HEK293 (cell line): Measurements from ENCODE around the gene SH3RF3.

Experiments used
- CTCF ChIA-PET: fragments of 350-600 bp; formaldehyde crosslinking; extraction: SDS; loops from one replicate; lab custom pipeline; 2021; ENCODE audit warnings: antibody characterized with exemption; lab: Yijun Ruan, JAX
- POLR2A ChIA-PET: fragments of 300-600 bp; formaldehyde crosslinking; extraction: SDS; loops from one replicate; lab custom pipeline; 2020; ENCODE audit warnings: antibody characterized with exemption, inconsistent platforms; lab: Yijun Ruan, JAX
- H3K27ac ChIP-seq: fragments of 200-500 bp; sonication (Bioruptor generic); 2 replicates; pipeline ENCODE4 v1.5.1; 2014; ENCODE audit warnings: low read depth, low read length, control low read depth, inconsistent platforms; ENCODE audit errors: extremely low read depth
- H3K36me3 ChIP-seq, 2 experiments: fragments of 200-500 bp in 1 of 2; sonication (Bioruptor generic) in 1 of 2; 1 replicate in 1 of 2; 2 replicates in 1 of 2; pipeline ENCODE4 v1.5.1; 2014 to 2017; ENCODE audit warnings: inconsistent platforms in 2 of 2, low read length in 2 of 2; ENCODE audit not compliant: control insufficient read depth in 2 of 2, insufficient read depth in 1 of 2
- H3K4me1 ChIP-seq: fragments of 200-500 bp; sonication (Bioruptor generic); 2 replicates; pipeline ENCODE4 v1.5.1; 2014; ENCODE audit warnings: mild to moderate bottlenecking, low read length, inconsistent platforms; ENCODE audit not compliant: control insufficient read depth, insufficient read depth
- H3K4me3 ChIP-seq: 2 replicates; pipeline ENCODE4 v1.5.1; 2011; ENCODE audit warnings: low read depth, mild to moderate bottlenecking, control low read depth, low read length, moderate library complexity
- H3K9me3 ChIP-seq: fragments of 200-500 bp; sonication (Bioruptor generic); 2 replicates; pipeline ENCODE4 v1.5.1; 2014; ENCODE audit warnings: low read depth, low read length, inconsistent platforms; ENCODE audit not compliant: control insufficient read depth, insufficient read depth
- GFI1B ChIP-seq: fragments of 450-650 bp; formaldehyde crosslinking; IDR thresholded peaks from 2 replicates; pipeline ENCODE4 v1.5.1; 2016; ENCODE audit warnings: missing biosample characterization, missing genetic modification characterization
- GLI2 ChIP-seq: fragments of 450-650 bp; formaldehyde crosslinking; IDR thresholded peaks from 2 replicates; pipeline ENCODE4; 2017; ENCODE audit warnings: missing biosample characterization, missing genetic modification characterization, low read depth, borderline replicate concordance
- GLIS1 ChIP-seq: fragments of 450-650 bp; formaldehyde crosslinking; IDR thresholded peaks from 2 replicates; pipeline ENCODE4 v1.5.1; 2016; ENCODE audit warnings: missing biosample characterization, missing genetic modification characterization
- KLF17 ChIP-seq: fragments of 450-650 bp; formaldehyde crosslinking; IDR thresholded peaks from 2 replicates; pipeline ENCODE4 v1.5.1; 2016; ENCODE audit warnings: missing biosample characterization, missing genetic modification characterization
- KLF7 ChIP-seq: fragments of 450-650 bp; formaldehyde crosslinking; IDR thresholded peaks from 2 replicates; pipeline ENCODE4 v1.5.1; 2016; ENCODE audit warnings: missing biosample characterization, missing genetic modification characterization, borderline replicate concordance
- MYNN ChIP-seq: fragments of 450-650 bp; formaldehyde crosslinking; IDR thresholded peaks from 2 replicates; pipeline ENCODE4 v1.5.1; 2016; ENCODE audit warnings: missing biosample characterization, missing genetic modification characterization, borderline replicate concordance
- SCRT2 ChIP-seq: fragments of 450-650 bp; formaldehyde crosslinking; IDR thresholded peaks from 2 replicates; pipeline ENCODE4 v1.5.1; 2016; ENCODE audit warnings: missing biosample characterization, missing genetic modification characterization
- WT1 ChIP-seq: fragments of 450-650 bp; formaldehyde crosslinking; IDR thresholded peaks from 2 replicates; pipeline ENCODE4 v1.5.1; 2016; ENCODE audit warnings: missing biosample characterization, missing genetic modification characterization
- ZBTB44 ChIP-seq: fragments of 450-650 bp; IDR thresholded peaks from 2 replicates; pipeline ENCODE4 v1.5.1; 2018; ENCODE audit warnings: missing biosample characterization, mild to moderate bottlenecking, missing genetic modification characterization
- ZBTB8A ChIP-seq: fragments of 450-650 bp; formaldehyde crosslinking; IDR thresholded peaks from 2 replicates; pipeline ENCODE4 v1.5.1; 2016; ENCODE audit warnings: missing biosample characterization, missing genetic modification characterization
- ZFHX2 ChIP-seq: fragments of 450-650 bp; formaldehyde crosslinking; conservative IDR thresholded peaks from 2 replicates; pipeline ENCODE4 v1.5.1; 2016; ENCODE audit warnings: missing biosample characterization, missing genetic modification characterization
- ZNF121 ChIP-seq: fragments of 450-650 bp; formaldehyde crosslinking; IDR thresholded peaks from 2 replicates; pipeline ENCODE4 v1.5.1; 2016; ENCODE audit warnings: missing biosample characterization, missing genetic modification characterization
- ZNF140 ChIP-seq: fragments of 450-650 bp; formaldehyde crosslinking; IDR thresholded peaks from 2 replicates; pipeline ENCODE4 v1.5.1; 2016; ENCODE audit warnings: missing biosample characterization, missing genetic modification characterization
- ZNF274 ChIP-seq, 2 experiments: fragments of 200-500 bp in 1 of 2; fragments of 450-650 bp in 1 of 2; sonication (Bioruptor generic) in 1 of 2; formaldehyde crosslinking in 1 of 2; IDR thresholded peaks; 2 replicates each; pipeline versions ENCODE4 v1.5.1 to v1.6.1; 2014 to 2016; ENCODE audit warnings: borderline replicate concordance in 1 of 2, inconsistent platforms in 1 of 2, low read length in 1 of 2, missing biosample characterization in 1 of 2, missing genetic modification characterization in 1 of 2
- ZNF416 ChIP-seq: fragments of 450-650 bp; formaldehyde crosslinking; IDR thresholded peaks from 2 replicates; pipeline ENCODE4 v1.5.1; 2016; ENCODE audit warnings: missing biosample characterization, missing genetic modification characterization
- ZNF433 ChIP-seq: fragments of 450-650 bp; formaldehyde crosslinking; IDR thresholded peaks from 2 replicates; pipeline ENCODE4 v1.5.1; 2016; ENCODE audit warnings: missing biosample characterization, missing genetic modification characterization, low read depth
- ZNF596 ChIP-seq: fragments of 450-650 bp; IDR thresholded peaks from 2 replicates; pipeline ENCODE4 v1.5.0; 2018; ENCODE audit warnings: missing biosample characterization, mild to moderate bottlenecking, missing genetic modification characterization, moderate library complexity
- ZNF629 ChIP-seq: fragments of 450-650 bp; formaldehyde crosslinking; IDR thresholded peaks from 2 replicates; pipeline ENCODE4 v1.5.1; 2017; ENCODE audit warnings: missing biosample characterization, missing genetic modification characterization
- ZNF639 ChIP-seq: fragments of 450-650 bp; formaldehyde crosslinking; IDR thresholded peaks from 2 replicates; pipeline ENCODE4 v1.5.1; 2016; ENCODE audit warnings: missing biosample characterization, missing genetic modification characterization
- ZNF843 ChIP-seq: fragments of 450-650 bp; formaldehyde crosslinking; IDR thresholded peaks from 2 replicates; pipeline ENCODE4 v1.5.1; 2016; ENCODE audit warnings: missing biosample characterization, missing genetic modification characterization
- ZSCAN5A ChIP-seq: fragments of 450-650 bp; formaldehyde crosslinking; IDR thresholded peaks from 2 replicates; pipeline ENCODE4 v1.5.1; 2016; ENCODE audit warnings: missing biosample characterization, missing genetic modification characterization
- TF ChIP-seq, protein P1 (sequence below): fragments of 450-650 bp; formaldehyde crosslinking; IDR thresholded peaks from 2 replicates; pipeline ENCODE4 v1.5.1; 2016; ENCODE audit warnings: missing biosample characterization, missing genetic modification characterization

SH3RF3 gene

DNA sequence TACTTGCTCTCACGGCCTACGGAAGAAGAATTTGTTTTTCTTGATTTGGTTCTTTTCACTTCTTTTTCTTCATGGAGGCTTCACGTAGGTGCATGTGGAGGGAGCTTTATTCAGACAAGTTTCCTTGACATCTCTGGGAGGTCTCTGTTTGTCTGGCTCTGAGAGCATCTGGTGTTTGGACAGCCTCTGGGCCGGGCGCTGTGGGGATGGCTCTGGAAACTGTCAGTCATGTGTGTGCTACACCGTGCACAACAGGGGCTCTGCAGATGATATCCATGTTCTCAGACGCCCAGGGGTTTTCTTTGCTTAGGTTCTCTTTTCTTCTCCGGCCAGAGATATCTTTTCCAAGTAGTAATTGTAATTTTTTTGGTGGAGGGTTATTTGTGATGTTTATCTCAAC is 130.7 kb downstream of the SH3RF3 start:
- Histone ChIP-seq H3K4me1 (peaks cover 14% of the 10 kb centered on the region), H3K27ac (no peak overlapping the region), H3K4me3 (no peak overlapping the region), H3K9me3 (no peaks in the 10 kb centered on the region), H3K36me3 (no peaks in the 10 kb centered on the region)
- TF ChIP-seq ZNF274 (IDR thresholded peaks at IDR 0.05; ENCODE audit: low read length) (no peak), ZNF274 (tag by site-specific recombination; IDR thresholded peaks at IDR 0.05; ENCODE audit: borderline replicate concordance) (no peak), ZNF121 (no peak), GFI1B (tag by site-specific recombination) (no peak), WT1 (tag by site-specific recombination) (no peak)
- ChIA-PET CTCF (interaction anchor here (4.0 kb wide), 1 partner anchor 250 kb away, joined by 15 read pairs; no protein-coding TSS in a partner anchor), POLR2A (no interaction called here)

- CTCF ChIA-PET: interaction anchor here (2.0 to 4.0 kb wide), 2 partner anchors 19 to 249 kb away, joined by 5 to 15 read pairs; no protein-coding TSS in a partner anchor
- no peak for TF ChIP-seq KLF7 (tag by site-specific recombination)
- TF ChIP-seq ZNF629: no peak
- no peak for TF ChIP-seq ZBTB8A (tag by site-specific recombination)
- no peaks in the 10 kb centered on the region for H3K9me3 ChIP-seq
- peak overlapping the region; percentile 62; the same call in 1 of the 2 replicates for H3K27ac ChIP-seq
- H3K36me3 ChIP-seq: no peaks in the 10 kb centered on the region
- no peak overlapping the region for H3K4me3 ChIP-seq
- peaks cover 14% of the 10 kb centered on the region for H3K4me1 ChIP-seq
- POLR2A ChIA-PET: no interaction called here
Observed at GRCh38 chr2:109260116-109260855, 131.3 kb downstream of the SH3RF3 start.

- H3K4me3 ChIP-seq: no peak overlapping the region
- no peaks in the 10 kb centered on the region for H3K36me3 ChIP-seq
- H3K4me1 ChIP-seq: peaks cover 14% of the 10 kb centered on the region
- ChIA-PET CTCF (interaction anchor here (0.6 to 4.0 kb wide), 6 partner anchors 20 to 450 kb away, joined by 3 to 15 read pairs (median 4); no protein-coding TSS in a partner anchor), POLR2A (no interaction called here)
- H3K27ac ChIP-seq: peak overlapping the region; percentile 62; the same call in 1 of the 2 replicates
- H3K9me3 ChIP-seq: no peaks in the 10 kb centered on the region
- TF ChIP-seq ZNF843 (tag by site-specific recombination) (peak; percentile 94), SCRT2 (tag by site-specific recombination) (peak; percentile 80), ZFHX2 (tag by site-specific recombination) (peak; percentile 58), GLIS1 (tag by site-specific recombination) (peak; percentile 91), ZNF416 (tag by site-specific recombination) (no peak), MYNN (0 out of 2 replicates have a peak, but pooled peaks have one; percentile 55), KLF17 (tag by site-specific recombination) (peak; percentile 94), ZNF639 (tag by site-specific recombination) (no peak), ZNF596 (tag by site-specific recombination) (peak; percentile 38; the same call in 1 of the 2 replicates), ZNF433 (tag by site-specific recombination) (no peak), GLI2 (tag by site-specific recombination) (peak; percentile 85; the same call in 1 of the 2 replicates), ZSCAN5A (tag by site-specific recombination) (no peak), WT1 (tag by site-specific recombination) (peak; percentile 96), ZNF140 (no peak), ZBTB44 (tag by site-specific recombination) (peak; percentile 47; the same call in 1 of the 2 replicates)
- TF ChIP-seq, protein P1, sequence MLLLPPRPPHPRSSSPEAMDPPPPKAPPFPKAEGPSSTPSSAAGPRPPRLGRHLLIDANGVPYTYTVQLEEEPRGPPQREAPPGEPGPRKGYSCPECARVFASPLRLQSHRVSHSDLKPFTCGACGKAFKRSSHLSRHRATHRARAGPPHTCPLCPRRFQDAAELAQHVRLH (tag by site-specific recombination): no peak
Observed at GRCh38 chr2:109260886-109261700, 132.1 kb downstream of the SH3RF3 start.
